KMS-11 (cell line): Measurements from ENCODE around the gene PPM1H.

Source experiments
- H2AFZ ChIP-seq: fragments of 200-600 bp; sonication (generic); 2 replicates; pipeline ENCODE4 v1.6.1; 2016; ENCODE audit warnings: antibody characterized with exemption, mixed run types, low read depth
- H3K27ac ChIP-seq: fragments of 200-600 bp; sonication (generic); 2 replicates; pipeline ENCODE4 v1.6.1; 2016; ENCODE audit warnings: mild to moderate bottlenecking, mixed run types
- H3K27me3 ChIP-seq: fragments of 200-600 bp; sonication (generic); 2 replicates; pipeline ENCODE4 v1.6.1; 2017; ENCODE audit warnings: mild to moderate bottlenecking, low read depth, mixed run types, moderate library complexity; ENCODE audit not compliant: insufficient read depth
- H3K36me3 ChIP-seq: fragments of 200-600 bp; sonication (generic); 2 replicates; pipeline ENCODE4 v1.6.1; 2017; ENCODE audit warnings: mild to moderate bottlenecking, mixed run types; ENCODE audit not compliant: insufficient read depth
- H3K4me1 ChIP-seq: fragments of 200-600 bp; sonication (generic); 2 replicates; pipeline ENCODE4 v1.6.1; 2016; ENCODE audit warnings: mild to moderate bottlenecking, low read depth, mixed run types; ENCODE audit not compliant: poor library complexity, severe bottlenecking
- H3K4me2 ChIP-seq: fragments of 200-600 bp; sonication (generic); 2 replicates; pipeline ENCODE4 v1.7.0; 2016; ENCODE audit warnings: mild to moderate bottlenecking, mixed run types
- H3K4me3 ChIP-seq: fragments of 200-600 bp; sonication (generic); IDR thresholded peaks from 2 replicates; pipeline ENCODE4 v1.6.1; 2017; ENCODE audit warnings: low read depth, low read length, mixed read lengths; ENCODE audit not compliant: insufficient read depth
- H3K79me2 ChIP-seq: fragments of 200-600 bp; sonication (generic); 2 replicates; pipeline ENCODE4 v1.6.1; 2016; ENCODE audit warnings: low read depth, mixed run types; ENCODE audit not compliant: insufficient read depth
- H3K9ac ChIP-seq: fragments of 200-600 bp; sonication (generic); 2 replicates; pipeline ENCODE4 v1.6.1; 2016; ENCODE audit warnings: mild to moderate bottlenecking, mixed run types
- H4K20me1 ChIP-seq: fragments of 200-600 bp; sonication (generic); 2 replicates; pipeline ENCODE4 v1.6.1; 2016; ENCODE audit warnings: mild to moderate bottlenecking, mixed run types; ENCODE audit not compliant: insufficient read depth
- TF ChIP-seq, protein P1 (sequence below): fragments of 200-600 bp; sonication (generic); conservative IDR thresholded peaks from 2 replicates; pipeline ENCODE4 v1.6.1; 2017; ENCODE audit warnings: low read depth, mild to moderate bottlenecking, antibody characterized with exemption, low read length, moderate library complexity, mixed read lengths

Gene PPM1H

GRCh38 chr12:62841846-62842245, 93.1 kb downstream of the PPM1H start:
- Histone ChIP-seq H3K79me2 (0 out of 2 replicates have a peak, but pooled peaks cover 3% of the 10 kb centered on the region), H3K4me3 (no peak overlapping the region), H4K20me1 (no peaks in the 10 kb centered on the region), H3K4me1 (peaks cover 49% of the 10 kb centered on the region), H3K4me2 (no peak overlapping the region), H3K27ac (no peak overlapping the region), H3K27me3 (no peaks in the 10 kb centered on the region), H3K9ac (no peak overlapping the region), H2AFZ (no peak overlapping the region), H3K36me3 (no peaks in the 10 kb centered on the region)
- TF ChIP-seq, protein P1, sequence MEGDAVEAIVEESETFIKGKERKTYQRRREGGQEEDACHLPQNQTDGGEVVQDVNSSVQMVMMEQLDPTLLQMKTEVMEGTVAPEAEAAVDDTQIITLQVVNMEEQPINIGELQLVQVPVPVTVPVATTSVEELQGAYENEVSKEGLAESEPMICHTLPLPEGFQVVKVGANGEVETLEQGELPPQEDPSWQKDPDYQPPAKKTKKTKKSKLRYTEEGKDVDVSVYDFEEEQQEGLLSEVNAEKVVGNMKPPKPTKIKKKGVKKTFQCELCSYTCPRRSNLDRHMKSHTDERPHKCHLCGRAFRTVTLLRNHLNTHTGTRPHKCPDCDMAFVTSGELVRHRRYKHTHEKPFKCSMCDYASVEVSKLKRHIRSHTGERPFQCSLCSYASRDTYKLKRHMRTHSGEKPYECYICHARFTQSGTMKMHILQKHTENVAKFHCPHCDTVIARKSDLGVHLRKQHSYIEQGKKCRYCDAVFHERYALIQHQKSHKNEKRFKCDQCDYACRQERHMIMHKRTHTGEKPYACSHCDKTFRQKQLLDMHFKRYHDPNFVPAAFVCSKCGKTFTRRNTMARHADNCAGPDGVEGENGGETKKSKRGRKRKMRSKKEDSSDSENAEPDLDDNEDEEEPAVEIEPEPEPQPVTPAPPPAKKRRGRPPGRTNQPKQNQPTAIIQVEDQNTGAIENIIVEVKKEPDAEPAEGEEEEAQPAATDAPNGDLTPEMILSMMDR, result no peak

DNA sequence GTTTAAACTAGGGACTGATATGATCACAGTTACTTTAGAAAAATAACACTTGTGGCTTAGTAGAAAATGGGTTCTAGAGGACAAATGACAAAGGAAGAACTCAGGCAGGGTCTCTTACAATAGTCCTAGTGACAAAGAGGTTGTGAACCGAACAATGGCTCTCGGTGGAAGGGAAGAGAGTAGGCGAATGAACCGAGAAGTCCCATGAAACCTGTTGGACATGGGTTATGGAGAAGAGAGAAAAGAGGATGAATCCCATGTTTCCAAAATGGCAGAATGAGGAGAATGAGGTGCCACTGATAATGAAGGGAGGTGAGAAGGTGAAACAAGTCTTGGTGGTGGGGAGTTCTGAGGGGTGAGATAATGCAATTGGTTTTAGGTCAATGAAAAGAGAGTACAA, 94.1 kb downstream of the PPM1H start:
- H3K4me3 ChIP-seq, result no peak overlapping the region
- no peak overlapping the region for H2AFZ ChIP-seq
- no peak overlapping the region for H3K4me2 ChIP-seq
- no peaks in the 10 kb centered on the region for H3K27me3 ChIP-seq
- no peak overlapping the region for H3K27ac ChIP-seq
- no peak overlapping the region for H3K9ac ChIP-seq
- H3K36me3 ChIP-seq, result no peaks in the 10 kb centered on the region
- H3K4me1 ChIP-seq, result peaks cover 38% of the 10 kb centered on the region
- TF ChIP-seq, protein P1, result no peak
- no peaks in the 10 kb centered on the region for H3K79me2 ChIP-seq
- no peaks in the 10 kb centered on the region for H4K20me1 ChIP-seq

GRCh38 chr12:62839869-62840660, 94.9 kb downstream of the PPM1H start:
- H3K4me2 ChIP-seq, result no peak overlapping the region
- H3K27ac ChIP-seq, result no peak overlapping the region
- H3K4me1 ChIP-seq, result peaks cover 31% of the 10 kb centered on the region

GRCh38 chr12:62834971-62835547, 99.9 kb downstream of the PPM1H start:
- no peak overlapping the region for H2AFZ ChIP-seq

More at GRCh38 chr12:62839869-62840660, 94.9 kb downstream of the PPM1H start:
- Histone ChIP-seq H2AFZ (no peak overlapping the region), H3K36me3 (no peaks in the 10 kb centered on the region), H3K27me3 (no peaks in the 10 kb centered on the region), H3K4me3 (no peak overlapping the region), H3K79me2 (no peaks in the 10 kb centered on the region), H3K9ac (no peak overlapping the region), H4K20me1 (no peaks in the 10 kb centered on the region)
- TF ChIP-seq, protein P1, result no peak

More at GRCh38 chr12:62834971-62835547, 99.9 kb downstream of the PPM1H start:
- Histone ChIP-seq H3K4me1 (no peaks in the 10 kb centered on the region), H3K4me3 (no peak overlapping the region), H4K20me1 (no peaks in the 10 kb centered on the region), H3K9ac (no peak overlapping the region), H3K27ac (no peak overlapping the region), H3K79me2 (no peaks in the 10 kb centered on the region), H3K4me2 (no peak overlapping the region), H3K36me3 (no peaks in the 10 kb centered on the region), H3K27me3 (no peaks in the 10 kb centered on the region)
- TF ChIP-seq, protein P1, result no peak
